ENCODE measurements around the gene PRKCA. TPM values are rescaled to one million over a fixed set of nuclear protein-coding genes. Genes with fewer than 3 reads are reported as not detected.

The PRKCA gene
- total and polyA plus RNA-seq, 4 donors: 3.0 to 14.1 (median 5.4) TPM

- no peak overlapping the region for H3K9ac ChIP-seq (ENCODE audit: low read depth in 1 of 2, low read length in 2 of 2)
- H3K27ac ChIP-seq (ENCODE audit: low read depth in 1 of 2, low read length in 2 of 2): no peak overlapping the region
- H3K36me3 ChIP-seq (ENCODE audit: control insufficient read depth in 4 of 4, insufficient read depth in 3 of 4, low read depth in 1 of 4, low read length in 3 of 4): no peaks in the 10 kb centered on the region
- no peak overlapping the region for H3K4me3 ChIP-seq (ENCODE audit: low read depth in 1 of 3, low read length in 3 of 3)
- no peaks in the 10 kb centered on the region for H3K9me3 ChIP-seq (ENCODE audit: control insufficient read depth in 4 of 4, low read length in 3 of 4)
- H3K4me1 ChIP-seq (ENCODE audit: control insufficient read depth in 4 of 4, insufficient read depth in 4 of 4, low read length in 3 of 4): peaks cover 7 to 19% (median 15%) of the 10 kb centered on the region in 4 donors
- no peak for DNase-seq (ENCODE audit: low spot score)
- TF ChIP-seq, protein P1, sequence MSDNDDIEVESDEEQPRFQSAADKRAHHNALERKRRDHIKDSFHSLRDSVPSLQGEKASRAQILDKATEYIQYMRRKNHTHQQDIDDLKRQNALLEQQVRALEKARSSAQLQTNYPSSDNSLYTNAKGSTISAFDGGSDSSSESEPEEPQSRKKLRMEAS (IDR thresholded peaks at IDR 0.05): no peak
- TF ChIP-seq, protein P2, sequence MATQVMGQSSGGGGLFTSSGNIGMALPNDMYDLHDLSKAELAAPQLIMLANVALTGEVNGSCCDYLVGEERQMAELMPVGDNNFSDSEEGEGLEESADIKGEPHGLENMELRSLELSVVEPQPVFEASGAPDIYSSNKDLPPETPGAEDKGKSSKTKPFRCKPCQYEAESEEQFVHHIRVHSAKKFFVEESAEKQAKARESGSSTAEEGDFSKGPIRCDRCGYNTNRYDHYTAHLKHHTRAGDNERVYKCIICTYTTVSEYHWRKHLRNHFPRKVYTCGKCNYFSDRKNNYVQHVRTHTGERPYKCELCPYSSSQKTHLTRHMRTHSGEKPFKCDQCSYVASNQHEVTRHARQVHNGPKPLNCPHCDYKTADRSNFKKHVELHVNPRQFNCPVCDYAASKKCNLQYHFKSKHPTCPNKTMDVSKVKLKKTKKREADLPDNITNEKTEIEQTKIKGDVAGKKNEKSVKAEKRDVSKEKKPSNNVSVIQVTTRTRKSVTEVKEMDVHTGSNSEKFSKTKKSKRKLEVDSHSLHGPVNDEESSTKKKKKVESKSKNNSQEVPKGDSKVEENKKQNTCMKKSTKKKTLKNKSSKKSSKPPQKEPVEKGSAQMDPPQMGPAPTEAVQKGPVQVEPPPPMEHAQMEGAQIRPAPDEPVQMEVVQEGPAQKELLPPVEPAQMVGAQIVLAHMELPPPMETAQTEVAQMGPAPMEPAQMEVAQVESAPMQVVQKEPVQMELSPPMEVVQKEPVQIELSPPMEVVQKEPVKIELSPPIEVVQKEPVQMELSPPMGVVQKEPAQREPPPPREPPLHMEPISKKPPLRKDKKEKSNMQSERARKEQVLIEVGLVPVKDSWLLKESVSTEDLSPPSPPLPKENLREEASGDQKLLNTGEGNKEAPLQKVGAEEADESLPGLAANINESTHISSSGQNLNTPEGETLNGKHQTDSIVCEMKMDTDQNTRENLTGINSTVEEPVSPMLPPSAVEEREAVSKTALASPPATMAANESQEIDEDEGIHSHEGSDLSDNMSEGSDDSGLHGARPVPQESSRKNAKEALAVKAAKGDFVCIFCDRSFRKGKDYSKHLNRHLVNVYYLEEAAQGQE (IDR thresholded peaks at IDR 0.05): no peak
- TF ChIP-seq JUND (IDR thresholded peaks at IDR 0.05) (no peak), HNF4A (conservative IDR thresholded peaks at IDR 0.05) (no peak), TAF1 (conservative IDR thresholded peaks at IDR 0.05) (no peak), RAD21 (IDR thresholded peaks at IDR 0.05) (no peak)
- 88% methylated on average over 3 of the region's 3 CpGs for WGBS
- H3K27me3 ChIP-seq (ENCODE audit: control insufficient read depth in 4 of 4, insufficient read depth in 4 of 4, low read length in 3 of 4): no peaks in the 10 kb centered on the region
Measured at GRCh38 chr17:66549311-66549704, 246.9 kb downstream of the PRKCA start.

DNA sequence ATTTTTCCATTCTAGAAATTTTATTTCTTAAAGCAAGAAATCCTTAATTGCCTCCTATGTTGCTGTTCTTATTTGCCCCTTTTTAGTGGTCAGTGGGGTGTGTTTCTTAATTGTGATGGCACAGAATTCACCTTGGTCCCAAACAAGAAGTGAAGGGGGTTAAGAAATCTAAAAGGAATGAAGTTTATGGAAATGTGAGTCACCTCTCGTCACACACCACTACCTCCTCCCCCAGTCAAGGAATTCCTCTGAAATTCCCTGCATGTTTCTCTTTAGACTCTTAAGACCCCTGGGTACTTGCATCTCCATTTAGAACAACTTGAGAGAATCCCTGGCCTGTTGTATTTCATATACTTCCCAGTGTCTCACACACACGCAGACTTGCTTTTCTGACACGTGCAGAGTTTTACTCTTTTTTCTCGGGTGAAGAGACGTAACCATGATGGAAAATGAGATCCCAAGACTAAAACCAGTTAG, 247.4 kb downstream of the PRKCA start:
- Histone ChIP-seq H3K9me3 (ENCODE audit: control insufficient read depth in 4 of 4, low read length in 3 of 4) (no peaks in the 10 kb centered on the region), H3K4me3 (ENCODE audit: low read depth in 1 of 3, low read length in 3 of 3) (no peak overlapping the region), H3K36me3 (ENCODE audit: control insufficient read depth in 4 of 4, insufficient read depth in 3 of 4, low read depth in 1 of 4, low read length in 3 of 4) (no peaks in the 10 kb centered on the region), H3K4me1 (ENCODE audit: control insufficient read depth in 4 of 4, insufficient read depth in 4 of 4, low read length in 3 of 4) (peaks cover 7 to 19% (median 15%) of the 10 kb centered on the region in 4 donors), H3K27ac (ENCODE audit: low read depth in 1 of 2, low read length in 2 of 2) (no peak overlapping the region), H3K9ac (ENCODE audit: low read depth in 1 of 2, low read length in 2 of 2) (no peak overlapping the region), H3K27me3 (ENCODE audit: control insufficient read depth in 4 of 4, insufficient read depth in 4 of 4, low read length in 3 of 4) (no peaks in the 10 kb centered on the region)
- WGBS: 93% methylated on average over 5 of the region's 5 CpGs
- DNase-seq (ENCODE audit: low spot score): no peak
- no peak for TF ChIP-seq NR2F2 (IDR thresholded peaks at IDR 0.05)
- TF ChIP-seq HNF4A (conservative IDR thresholded peaks at IDR 0.05): no peak
- no peak for TF ChIP-seq CTCF (IDR thresholded peaks at IDR 0.05; ENCODE audit: low read depth, low read length, missing input control)
- no peak for TF ChIP-seq ATF3 (IDR thresholded peaks at IDR 0.05)
- no peak for TF ChIP-seq RXRA (IDR thresholded peaks at IDR 0.05)
- no peak for TF ChIP-seq YY1 (IDR thresholded peaks at IDR 0.05)

DNA sequence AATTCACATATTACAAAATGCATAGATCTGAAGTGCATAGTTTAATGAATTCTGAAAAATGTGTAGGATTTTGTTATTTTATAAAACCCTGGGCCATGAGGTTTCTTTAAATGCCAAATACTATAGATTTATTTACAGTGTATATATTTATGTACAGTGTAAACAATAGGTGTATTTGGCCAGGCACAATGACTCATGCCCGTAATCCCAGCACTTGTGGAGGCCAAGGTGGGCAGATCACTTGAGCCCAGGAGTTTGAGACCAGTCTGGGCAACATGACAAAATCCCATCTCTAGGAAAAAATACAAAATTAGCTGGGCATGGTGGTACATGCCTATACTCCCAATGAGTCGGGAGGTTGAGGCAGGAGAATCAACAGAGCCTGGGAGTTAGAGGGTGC, 249.4 kb downstream of the PRKCA start:
- TF ChIP-seq FOXA1 (IDR thresholded peaks at IDR 0.05) (no peak), TAF1 (conservative IDR thresholded peaks at IDR 0.05) (no peak), ZBTB33 (IDR thresholded peaks at IDR 0.05) (no peak), HNF4G (IDR thresholded peaks at IDR 0.05) (no peak)
- WGBS: 93% methylated on average over 2 of the region's 2 CpGs
- no peaks in the 10 kb centered on the region for H3K9me3 ChIP-seq (ENCODE audit: control insufficient read depth in 4 of 4, low read length in 3 of 4)
- no peak for DNase-seq (ENCODE audit: low spot score)
- H3K9ac ChIP-seq (ENCODE audit: low read depth in 1 of 2, low read length in 2 of 2): no peak overlapping the region
- H3K27ac ChIP-seq (ENCODE audit: low read depth in 1 of 2, low read length in 2 of 2): no peak overlapping the region
- H3K4me3 ChIP-seq (ENCODE audit: low read depth in 1 of 3, low read length in 3 of 3): no peak overlapping the region
- H3K27me3 ChIP-seq (ENCODE audit: control insufficient read depth in 4 of 4, insufficient read depth in 4 of 4, low read length in 3 of 4): no peaks in the 10 kb centered on the region
- peaks cover 7 to 18% (median 15%) of the 10 kb centered on the region in 4 donors for H3K4me1 ChIP-seq (ENCODE audit: control insufficient read depth in 4 of 4, insufficient read depth in 4 of 4, low read length in 3 of 4)
- no peaks in the 10 kb centered on the region for H3K36me3 ChIP-seq (ENCODE audit: control insufficient read depth in 4 of 4, insufficient read depth in 3 of 4, low read depth in 1 of 4, low read length in 3 of 4)

All from liver (tissue), 9 donors.